Stimulated activated CD4-positive, alpha-beta T cell treated with anti-CD3 and anti-CD28 coated beads, Interleukin-12 subunit alpha, Interleukin-12 subunit beta, amount 100 ng/mL, for 24 hours (primary cell): ENCODE data around the gene STAC3.

Experiments
- DNase-seq, 2 experiments: peaks; one replicate each; pipeline ENCODE4 v3.0.0-alpha.2; 2020; ENCODE audit warnings: low read depth in 2 of 2

Gene STAC3

DNA sequence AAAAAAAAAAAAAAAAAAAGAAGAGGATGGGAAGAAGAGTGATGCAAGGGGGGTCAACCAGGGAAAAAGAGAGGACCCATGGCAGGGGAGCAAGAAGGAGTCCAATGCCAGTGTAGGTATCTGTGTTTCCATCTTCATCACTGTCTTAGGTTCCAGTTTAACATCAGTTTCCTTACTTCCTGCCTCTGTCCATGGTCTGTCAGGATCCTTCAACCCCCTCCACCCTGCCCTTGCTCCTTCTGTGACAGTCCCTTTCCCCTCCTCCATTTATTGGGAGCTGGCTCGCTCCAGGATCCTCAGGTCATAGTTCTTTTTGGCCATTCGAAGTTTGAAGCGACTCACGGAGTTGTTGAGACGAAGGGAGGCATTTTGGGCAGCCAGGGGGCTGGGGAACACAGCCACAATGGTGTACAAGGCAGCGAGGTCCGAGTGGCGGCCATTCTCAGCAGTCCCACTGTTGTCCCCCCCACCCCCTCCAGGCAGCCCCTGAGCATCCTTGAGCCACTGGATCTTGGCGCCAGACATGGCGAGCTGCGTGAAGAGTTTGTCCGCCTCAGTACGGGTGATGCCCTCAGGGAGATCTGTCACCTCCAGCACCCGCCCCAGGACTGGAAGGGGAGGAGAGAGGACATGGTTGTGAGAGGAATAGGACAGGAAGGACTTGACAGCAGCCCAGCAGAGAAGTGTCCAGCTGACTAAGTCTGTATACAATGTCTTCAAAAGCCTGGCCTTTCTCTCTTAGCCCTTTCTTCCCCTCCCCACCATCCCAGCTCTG lies 3.7 kb upstream of the STAC3 start:
- DNase-seq, result no peak

- no peak for DNase-seq
Observed at GRCh38 chr12:57250541-57250940, 446 bp downstream of the STAC3 start.

DNA sequence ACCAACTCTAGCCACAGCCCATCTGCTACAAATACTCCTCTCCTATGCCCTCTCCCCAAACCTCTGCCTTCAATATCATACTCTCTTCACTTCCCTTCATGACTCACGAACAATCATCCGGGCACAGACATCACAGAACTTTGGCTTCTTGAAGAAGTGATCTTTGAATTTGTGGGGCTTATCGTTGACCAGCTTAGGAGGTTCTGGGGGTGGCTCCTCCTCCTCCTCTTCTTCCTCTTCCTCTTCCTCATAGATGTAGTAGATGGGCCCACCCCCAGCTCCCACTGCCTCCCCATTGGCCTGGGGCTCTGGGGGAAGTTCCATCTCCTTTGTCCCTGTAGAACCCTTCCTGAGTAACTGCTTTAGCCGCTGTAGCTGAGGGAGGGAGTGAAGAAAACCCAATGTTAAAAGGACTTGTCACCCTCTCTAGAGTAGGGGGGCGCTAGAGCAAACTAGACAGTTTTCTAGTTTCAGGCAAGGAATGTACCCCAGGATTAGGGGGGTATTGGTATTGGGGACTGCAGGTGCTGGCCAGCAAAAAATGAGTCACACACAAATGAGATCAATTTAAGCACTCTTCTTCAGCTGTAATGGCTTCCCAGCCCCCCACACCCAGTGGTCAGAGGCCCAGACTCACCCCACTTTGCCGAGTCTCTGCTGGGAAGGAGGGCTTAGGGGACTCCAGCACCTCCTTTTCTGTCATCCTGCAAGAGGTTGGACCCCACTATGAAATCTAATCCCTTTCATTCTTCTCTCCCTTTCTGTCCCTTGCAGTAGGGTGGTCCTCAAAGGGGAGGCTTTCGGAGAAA lies 1.8 kb downstream of the STAC3 start:
- no peak for DNase-seq

- no peak for DNase-seq
Observed at GRCh38 chr12:57247041-57247440, 3.9 kb downstream of the STAC3 start.

- no peak for DNase-seq
Observed at GRCh38 chr12:57244312-57244696, 6.7 kb downstream of the STAC3 start.

- DNase-seq, result peak; percentile 64 to 87
Observed at GRCh38 chr12:57243521-57244311, 7.3 kb downstream of the STAC3 start.

- peak in 1 of 2 experiments; percentile 67 for DNase-seq
Observed at GRCh38 chr12:57242691-57243454, 8.1 kb downstream of the STAC3 start.

- DNase-seq, result no peak
Observed at GRCh38 chr12:57242329-57242690, 8.7 kb downstream of the STAC3 start.

DNA sequence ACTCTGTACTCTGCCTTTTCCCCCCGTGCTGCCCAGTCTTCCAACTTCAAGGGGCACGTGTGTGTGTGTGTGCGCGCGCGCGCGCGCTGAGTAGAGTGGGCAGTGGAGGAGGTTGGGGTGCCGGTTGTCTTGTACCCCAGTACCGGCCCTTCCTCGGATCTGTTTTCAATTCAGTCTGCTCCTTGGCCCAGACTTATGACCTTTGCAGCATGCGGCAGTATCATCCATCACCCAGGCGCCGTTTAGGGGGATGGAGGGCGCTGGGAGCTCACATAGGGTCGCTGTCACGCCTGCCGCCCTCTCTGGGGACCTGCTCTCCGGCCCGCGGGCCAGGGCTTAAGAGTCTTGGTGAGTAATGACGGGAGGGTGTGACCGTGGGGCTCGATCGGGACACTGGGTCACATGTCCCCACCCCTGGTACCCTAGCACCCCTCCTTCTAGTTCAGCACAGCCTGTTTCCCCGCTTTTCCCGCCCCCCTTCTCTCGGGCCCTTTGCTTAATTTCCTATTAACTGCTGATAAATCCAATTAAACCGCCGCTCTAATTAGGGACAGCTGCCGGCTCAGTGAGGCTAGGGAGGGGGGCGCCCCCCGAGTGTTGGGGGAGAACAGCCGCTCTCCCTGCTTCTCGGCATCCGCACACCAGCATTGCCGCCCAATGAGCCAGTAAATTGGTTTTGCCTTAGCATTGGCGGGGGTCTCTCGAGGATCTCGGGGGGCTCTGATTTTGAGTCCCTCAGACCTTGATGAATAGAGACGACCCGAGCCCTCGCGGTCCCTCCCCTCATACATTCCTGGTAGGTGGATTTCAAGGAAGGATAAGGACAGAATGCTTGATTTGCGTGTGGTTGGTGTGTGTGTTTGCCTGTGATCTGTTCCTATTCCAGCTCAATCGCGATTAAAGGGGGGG lies 9.3 kb downstream of the STAC3 start:
- DNase-seq, result no peak

GRCh38 chr12:57240926-57241401 lies 10.0 kb downstream of the STAC3 start:
- no peak for DNase-seq

DNA sequence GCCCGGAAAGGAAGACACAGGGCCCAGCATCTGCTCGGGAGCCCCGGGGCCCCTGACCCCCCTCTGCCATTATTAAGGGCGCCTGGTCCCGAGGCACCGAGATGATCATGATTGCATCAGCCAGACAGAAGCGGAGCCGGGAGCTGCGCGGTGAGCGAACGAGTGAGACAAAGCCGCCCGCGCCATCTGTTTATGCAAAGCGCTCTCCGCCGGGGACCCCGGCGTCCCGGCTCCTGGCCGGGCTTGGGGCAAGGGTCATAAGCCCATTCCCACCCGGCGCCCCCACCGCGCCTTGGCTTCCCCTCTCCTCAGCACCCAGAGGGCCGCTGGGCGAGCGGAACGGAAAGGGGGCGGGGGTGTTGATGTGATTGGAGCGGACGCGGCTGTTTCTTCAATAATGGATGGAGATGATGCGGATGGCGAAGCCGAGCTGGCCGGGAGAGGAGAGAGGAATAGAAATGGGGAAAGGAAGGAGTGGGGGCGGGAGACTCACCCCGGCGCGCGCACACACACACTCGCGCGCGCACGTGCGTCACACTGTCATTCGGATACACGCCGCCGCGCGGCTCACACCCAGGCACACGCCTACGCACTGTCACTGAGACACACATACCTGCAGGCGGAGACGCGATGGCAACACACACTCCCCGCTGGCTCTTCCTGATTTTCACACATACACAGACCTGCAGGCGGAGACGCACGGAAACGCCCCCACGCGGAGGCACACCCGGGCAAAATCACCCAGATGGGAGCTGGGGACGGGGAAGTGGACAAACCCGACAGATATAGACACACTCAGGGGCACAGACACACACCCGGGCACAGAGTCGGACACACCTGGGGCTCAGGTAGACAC lies 10.7 kb downstream of the STAC3 start:
- peak in 1 of 2 experiments; percentile 65 for DNase-seq

- no peak for DNase-seq
Observed at GRCh38 chr12:57239587-57240065, 11.4 kb downstream of the STAC3 start.

DNA sequence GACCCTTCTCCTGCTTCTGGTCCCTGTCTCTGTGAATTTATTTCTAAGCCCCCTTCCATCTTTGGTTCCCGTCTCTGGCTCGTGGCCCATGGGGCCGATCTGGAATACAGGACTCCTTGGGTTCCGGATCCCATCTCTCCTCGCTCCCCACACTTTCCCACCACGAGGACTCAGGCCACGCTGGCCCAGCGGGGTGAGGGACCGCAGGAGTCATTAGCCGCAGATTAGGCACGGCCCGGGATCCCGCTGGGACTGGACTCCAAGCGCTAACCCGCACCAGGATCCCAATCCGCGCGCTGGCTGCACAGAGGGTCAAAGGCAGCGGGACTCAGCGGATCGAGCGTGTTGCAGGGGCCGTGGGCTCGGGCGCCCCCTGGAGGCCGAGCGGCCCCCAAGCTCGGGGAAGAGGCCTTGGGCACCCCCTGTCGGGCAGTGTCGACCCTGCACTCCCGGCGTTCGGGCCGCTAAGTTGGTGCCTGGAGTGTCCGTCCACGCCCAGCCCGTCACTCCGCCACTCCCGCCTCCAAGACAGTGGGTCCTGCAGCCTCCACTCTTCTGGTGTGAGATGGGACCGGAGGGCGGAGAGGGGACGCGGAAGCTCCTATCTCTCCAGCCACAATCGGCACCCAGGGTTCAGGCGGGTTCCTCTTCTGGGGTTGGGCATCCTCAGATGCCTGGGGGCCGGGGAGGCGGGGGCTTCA lies 12.0 kb downstream of the STAC3 start:
- peak; percentile 66 to 88 for DNase-seq

DNA sequence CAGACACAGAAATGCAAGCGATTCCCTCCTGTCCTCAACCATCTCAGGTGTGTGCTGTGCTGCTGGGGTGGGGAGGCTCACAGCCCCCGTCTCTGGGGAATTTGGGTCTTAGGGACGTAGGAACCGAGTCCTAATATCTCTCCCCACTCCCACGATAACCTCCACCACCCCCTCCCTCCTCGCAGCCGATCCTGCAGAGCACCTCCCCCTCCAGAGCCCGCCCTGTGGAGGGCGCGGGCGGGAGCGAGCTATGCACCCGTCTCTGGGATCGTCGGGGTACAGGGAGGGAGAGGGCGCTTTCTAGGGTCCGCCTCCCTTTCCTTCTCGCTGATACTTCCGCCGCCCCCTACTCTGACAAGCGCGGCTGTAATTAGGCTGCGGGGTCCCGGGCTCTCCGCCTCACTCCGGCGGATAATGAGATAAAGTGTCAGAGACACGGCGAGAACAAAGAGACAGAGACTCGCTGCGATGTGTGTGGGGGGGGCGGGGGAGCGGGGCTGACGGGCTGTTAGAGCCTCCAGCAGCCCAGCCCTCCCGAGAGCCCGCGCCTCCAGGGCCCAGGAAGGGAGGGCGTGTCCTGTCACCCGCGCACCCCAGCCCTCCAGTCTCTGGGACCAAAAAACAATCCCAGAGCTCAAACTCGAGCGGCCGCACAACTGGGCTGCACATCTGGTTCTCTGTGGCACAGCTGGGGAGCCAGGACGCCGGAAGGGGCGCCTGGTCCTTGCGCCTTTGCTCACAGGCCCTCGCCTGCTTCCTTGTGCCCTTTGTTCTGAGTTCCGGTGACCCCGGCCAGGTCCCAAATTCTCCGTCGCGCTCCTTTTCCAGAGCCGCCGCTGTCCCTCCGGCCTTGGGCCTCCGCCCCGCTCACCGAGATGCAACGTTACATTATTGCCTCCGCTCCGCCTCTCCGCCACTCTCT lies 12.8 kb downstream of the STAC3 start:
- no peak for DNase-seq

GRCh38 chr12:57237596-57237931 lies 13.4 kb downstream of the STAC3 start:
- DNase-seq, result no peak

DNA sequence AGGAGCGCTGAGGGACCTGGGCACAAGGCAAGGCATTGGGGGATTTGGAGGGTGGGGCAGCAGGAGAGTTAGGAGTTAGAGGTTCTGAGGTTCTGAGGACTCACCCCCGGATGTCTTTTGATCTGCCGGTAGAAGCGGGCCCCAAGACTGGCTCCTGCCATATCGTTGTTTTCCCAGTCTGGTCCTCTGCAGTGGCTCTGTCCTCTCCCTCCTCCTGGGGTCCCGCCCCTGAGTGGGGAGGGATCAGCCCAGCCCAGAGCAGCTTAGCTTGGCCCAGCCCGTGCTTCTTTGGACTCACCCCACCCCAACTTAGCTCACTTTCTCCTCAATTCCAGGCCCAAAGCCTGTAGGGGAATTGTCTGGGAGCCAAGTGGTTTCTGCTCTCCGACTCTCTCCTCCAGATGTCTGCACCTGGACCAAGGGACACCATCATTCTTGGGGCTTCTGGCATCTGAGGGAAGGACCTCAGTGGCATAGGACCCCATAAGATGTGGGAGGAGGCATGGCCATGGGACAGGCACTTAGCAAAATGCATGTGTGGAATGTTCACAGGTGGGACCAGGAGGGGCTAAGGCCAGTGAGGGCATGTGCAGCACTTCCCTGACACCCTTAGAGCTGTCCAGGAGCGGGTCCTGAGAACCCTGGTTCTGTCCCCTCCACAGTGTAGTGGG lies 13.9 kb downstream of the STAC3 start:
- DNase-seq, result no peak
